ENCODE measurements around the gene OR6M1.

DNA sequence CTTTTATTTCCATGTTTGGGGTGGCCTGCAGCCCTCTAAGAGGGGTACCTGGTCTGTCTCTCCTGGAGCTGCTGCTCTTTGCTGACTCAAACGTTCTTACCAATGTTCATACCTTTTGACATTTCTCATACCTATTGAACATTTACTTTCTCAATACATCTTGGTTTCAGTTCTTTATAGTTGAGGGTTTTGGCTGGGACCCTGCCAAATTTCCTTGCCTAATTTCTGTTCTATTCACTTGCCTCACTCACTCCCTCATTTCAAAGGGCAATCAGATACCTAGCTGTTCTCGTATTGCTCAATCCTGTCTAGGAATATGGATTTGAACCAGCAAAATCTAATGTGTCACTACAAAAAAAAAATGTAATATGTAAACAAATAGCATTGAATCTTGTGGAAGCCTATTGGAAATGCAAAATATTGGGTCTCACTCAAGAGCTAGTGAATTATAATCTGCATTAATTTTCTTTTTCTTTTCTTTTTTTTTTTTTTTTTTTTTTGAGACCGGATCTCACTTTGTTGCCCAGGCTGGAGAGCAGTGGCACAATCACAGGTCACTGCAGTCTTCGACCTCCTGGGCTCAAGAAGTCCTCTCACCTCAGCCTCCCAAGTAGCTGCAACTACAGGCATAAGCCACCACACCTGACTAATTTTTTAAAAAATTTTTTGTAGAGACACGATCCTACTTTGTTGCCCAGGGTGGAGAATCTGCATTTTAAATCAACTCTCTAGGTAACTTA, 7.5 kb downstream of the OR6M1 start:
- no peak for TF ChIP-seq EP300 (IDR thresholded peaks at IDR 0.05)
- TF ChIP-seq CTCF (IDR thresholded peaks at IDR 0.05): no peak

All from tibial nerve (tissue), 4 donors.